ENCODE measurements around the gene TMOD3. TPM values are rescaled to one million over a fixed set of nuclear protein-coding genes. Genes with fewer than 3 reads are reported as not detected.
A peak's percentile ranks its signal among the peaks of the same experiment; 100 is the strongest.

The TMOD3 gene
- total RNA-seq, 2 donors from 2014 or later: 9.2 to 11.2 TPM

DNA sequence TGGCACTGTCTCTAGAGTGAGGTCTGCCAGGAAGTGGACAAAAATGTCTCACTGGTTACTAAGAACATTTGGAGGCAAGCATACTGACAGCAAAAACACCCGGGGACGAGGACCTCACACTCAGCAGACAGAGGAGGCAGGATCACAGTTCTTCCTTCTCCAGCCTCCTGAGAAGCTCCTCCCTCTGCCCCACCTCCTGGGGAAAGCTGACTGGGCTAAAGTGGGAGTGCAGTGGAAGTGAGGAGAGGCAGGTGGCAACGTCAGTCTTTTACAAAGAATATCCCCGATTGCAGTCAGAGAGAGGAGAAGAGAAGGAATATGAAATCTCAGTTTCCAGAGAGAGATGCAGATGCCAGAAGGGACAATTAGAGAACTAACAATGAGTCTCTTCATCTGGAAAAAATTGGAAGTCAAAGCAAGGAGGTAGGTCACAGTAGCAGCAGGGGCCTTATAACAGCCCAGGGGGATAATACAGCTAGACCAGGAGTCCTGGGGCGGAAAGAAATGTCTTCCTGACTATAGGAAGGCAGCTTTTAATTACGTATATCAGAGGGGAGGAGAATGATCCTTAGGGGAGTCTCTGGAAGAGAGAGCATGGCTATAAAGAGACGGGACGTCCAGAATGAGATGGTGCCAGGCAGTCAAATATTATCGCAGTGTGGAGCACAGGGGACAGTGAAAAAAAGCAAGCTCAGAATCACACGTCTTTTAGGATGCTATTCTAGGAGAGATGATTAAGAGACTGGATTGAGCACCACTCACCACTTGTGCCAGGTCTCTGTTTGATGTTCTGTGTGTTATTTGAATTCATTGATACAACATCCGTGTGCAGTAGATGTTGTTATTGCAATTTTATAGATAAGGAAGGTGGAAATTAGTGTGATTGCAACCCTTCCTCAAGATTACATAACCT, 95.0 kb downstream of the TMOD3 start:
- DNase-seq (peak in 1 of 4 donors; percentile 15), ATAC-seq (no peak)
- H3K36me3 ChIP-seq (replicated peaks in 1 of 2; ENCODE audit: insufficient read depth in 1 of 2, low read depth in 2 of 2): peaks cover 0 to 2% of the 10 kb centered on the region in 2 donors
- H3K9me3 ChIP-seq: no peaks in the 10 kb centered on the region
- intact Hi-C loops (cut with DNase I): no loop called here
- H3K27ac ChIP-seq: no peak overlapping the region
- H3K4me1 ChIP-seq: no peaks in the 10 kb centered on the region
- 69 to 75% methylated on average over 11 of the region's 11 CpGs for WGBS, 2 donors
- H3K4me3 ChIP-seq: no peak overlapping the region
- no peak for TF ChIP-seq POLR2A (IDR thresholded peaks at IDR 0.05)
- TF ChIP-seq, protein P1, sequence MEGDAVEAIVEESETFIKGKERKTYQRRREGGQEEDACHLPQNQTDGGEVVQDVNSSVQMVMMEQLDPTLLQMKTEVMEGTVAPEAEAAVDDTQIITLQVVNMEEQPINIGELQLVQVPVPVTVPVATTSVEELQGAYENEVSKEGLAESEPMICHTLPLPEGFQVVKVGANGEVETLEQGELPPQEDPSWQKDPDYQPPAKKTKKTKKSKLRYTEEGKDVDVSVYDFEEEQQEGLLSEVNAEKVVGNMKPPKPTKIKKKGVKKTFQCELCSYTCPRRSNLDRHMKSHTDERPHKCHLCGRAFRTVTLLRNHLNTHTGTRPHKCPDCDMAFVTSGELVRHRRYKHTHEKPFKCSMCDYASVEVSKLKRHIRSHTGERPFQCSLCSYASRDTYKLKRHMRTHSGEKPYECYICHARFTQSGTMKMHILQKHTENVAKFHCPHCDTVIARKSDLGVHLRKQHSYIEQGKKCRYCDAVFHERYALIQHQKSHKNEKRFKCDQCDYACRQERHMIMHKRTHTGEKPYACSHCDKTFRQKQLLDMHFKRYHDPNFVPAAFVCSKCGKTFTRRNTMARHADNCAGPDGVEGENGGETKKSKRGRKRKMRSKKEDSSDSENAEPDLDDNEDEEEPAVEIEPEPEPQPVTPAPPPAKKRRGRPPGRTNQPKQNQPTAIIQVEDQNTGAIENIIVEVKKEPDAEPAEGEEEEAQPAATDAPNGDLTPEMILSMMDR (IDR thresholded peaks at IDR 0.05): no peak
- H3K27me3 ChIP-seq: no peaks in the 10 kb centered on the region

DNA sequence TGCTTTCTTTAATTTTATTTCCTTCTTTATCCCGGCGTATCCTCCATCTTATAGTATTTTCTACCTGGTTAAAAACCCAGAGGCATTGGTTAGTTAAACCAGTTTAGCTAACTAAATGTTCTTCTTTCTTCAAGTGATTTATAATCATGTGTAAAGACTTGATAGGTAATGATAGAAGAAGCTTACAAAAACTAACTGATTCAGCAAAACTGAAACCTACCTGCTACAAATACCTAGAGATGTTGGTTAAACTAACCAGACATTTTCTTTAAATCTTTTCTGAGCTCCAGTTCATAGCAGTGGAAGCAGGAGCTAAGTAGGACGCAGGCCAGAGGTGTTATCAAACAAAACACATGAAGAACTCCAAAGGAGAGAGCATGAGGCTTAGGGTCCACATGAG, 97.4 kb downstream of the TMOD3 start:
- H3K36me3 ChIP-seq (replicated peaks in 1 of 2; ENCODE audit: insufficient read depth in 1 of 2, low read depth in 2 of 2): peaks cover 0 to 2% of the 10 kb centered on the region in 2 donors
- no peak overlapping the region for H3K4me3 ChIP-seq
- ATAC-seq: no peak

DNA sequence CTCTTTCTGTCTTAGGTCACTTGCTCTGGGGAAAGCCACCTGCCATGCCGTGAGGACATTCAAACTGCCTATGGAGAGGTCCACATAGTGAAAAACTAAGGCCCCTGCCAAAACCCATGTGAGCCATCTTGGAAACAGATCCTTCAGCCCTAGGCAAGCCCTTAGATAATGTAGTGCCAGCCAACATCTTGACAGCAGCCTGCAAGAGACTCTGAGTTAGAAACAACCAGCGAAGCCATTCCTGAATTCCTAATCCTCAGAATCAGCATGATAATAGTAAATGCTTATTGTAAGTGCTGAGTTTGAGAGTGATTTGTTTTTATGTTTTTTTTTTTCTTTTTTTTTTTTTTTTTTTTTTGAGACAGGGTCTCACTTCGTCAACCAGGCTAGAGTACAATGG, 101.6 kb downstream of the TMOD3 start:
- intact Hi-C loops (cut with DNase I): no loop called here
- no peak for ATAC-seq
- H3K27ac ChIP-seq: no peak overlapping the region
- H3K36me3 ChIP-seq (replicated peaks in 1 of 2; ENCODE audit: insufficient read depth in 1 of 2, low read depth in 2 of 2): no peaks in the 10 kb centered on the region
- no peak for DNase-seq
- 92 to 100% methylated on average over 2 to 3 of the region's 3 CpGs for WGBS, 2 donors
- no peak overlapping the region for H3K4me3 ChIP-seq
- H3K4me1 ChIP-seq: no peaks in the 10 kb centered on the region
- H3K9me3 ChIP-seq: no peaks in the 10 kb centered on the region
- H3K27me3 ChIP-seq: no peaks in the 10 kb centered on the region
- TF ChIP-seq, protein P1 (IDR thresholded peaks at IDR 0.05): no peak
- TF ChIP-seq POLR2A (IDR thresholded peaks at IDR 0.05): no peak

More for the DNA sequence above, 97.4 kb downstream of the TMOD3 start:
- no peak for DNase-seq
- Histone ChIP-seq H3K27me3 (no peaks in the 10 kb centered on the region), H3K9me3 (no peaks in the 10 kb centered on the region), H3K4me1 (no peaks in the 10 kb centered on the region), H3K27ac (no peak overlapping the region)
- 95 to 96% methylated on average over 3 of the region's 3 CpGs for WGBS, 2 donors
- intact Hi-C loops (cut with DNase I): no loop called here
- TF ChIP-seq, protein P1 (IDR thresholded peaks at IDR 0.05): no peak
- no peak for TF ChIP-seq POLR2A (IDR thresholded peaks at IDR 0.05)

DNA sequence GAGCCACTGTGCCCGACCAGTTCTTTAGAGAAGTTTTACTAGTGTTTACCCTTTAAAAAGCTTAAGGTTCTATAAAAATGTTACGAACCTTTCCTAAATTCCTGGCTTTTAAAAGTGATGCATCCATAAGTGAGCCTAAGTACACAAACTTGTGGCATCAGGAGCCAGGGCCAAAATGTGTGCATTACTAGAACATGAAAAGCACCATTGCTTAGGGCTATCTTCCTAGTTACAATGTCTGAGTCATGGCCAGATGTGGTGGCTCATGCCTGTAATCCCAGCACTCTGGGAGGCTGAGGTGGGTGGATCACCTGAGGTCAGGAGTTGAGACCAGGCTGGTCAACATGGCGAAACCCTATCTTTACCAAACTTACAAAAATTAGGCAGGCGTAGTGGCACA, 102.2 kb downstream of the TMOD3 start:
- H3K9me3 ChIP-seq: no peaks in the 10 kb centered on the region
- no peaks in the 10 kb centered on the region for H3K36me3 ChIP-seq (replicated peaks in 1 of 2; ENCODE audit: insufficient read depth in 1 of 2, low read depth in 2 of 2)
- no peak overlapping the region for H3K27ac ChIP-seq
- H3K4me1 ChIP-seq: no peaks in the 10 kb centered on the region
- DNase-seq (no peak), ATAC-seq (no peak)
- no peak overlapping the region for H3K4me3 ChIP-seq
- H3K27me3 ChIP-seq: no peaks in the 10 kb centered on the region
- TF ChIP-seq, protein P1 (IDR thresholded peaks at IDR 0.05): no peak
- WGBS, 2 donors: 93 to 95% methylated on average over 4 of the region's 4 CpGs
- intact Hi-C loops (cut with DNase I): no loop called here

DNA sequence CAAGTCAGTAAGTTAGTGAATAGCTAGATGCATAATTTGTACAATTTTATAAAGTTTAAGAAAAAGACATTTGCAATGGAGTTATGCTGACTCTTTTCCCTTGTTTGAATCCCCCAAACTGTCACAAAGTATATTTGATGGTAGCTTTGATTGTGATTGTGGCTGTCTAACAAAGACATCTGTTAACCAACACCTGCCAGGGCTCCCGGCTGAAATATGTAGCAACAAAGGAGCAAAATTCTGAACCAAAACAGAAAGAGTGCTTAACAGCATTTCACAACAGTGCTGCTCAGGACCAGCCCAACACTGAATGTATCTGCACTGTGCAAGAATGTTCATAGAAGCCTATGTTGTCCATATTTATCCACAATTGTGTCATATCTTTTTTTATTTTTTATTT, 102.7 kb downstream of the TMOD3 start:
- TF ChIP-seq, protein P1 (IDR thresholded peaks at IDR 0.05): no peak
- TF ChIP-seq POLR2A (IDR thresholded peaks at IDR 0.05): no peak
- H3K36me3 ChIP-seq (replicated peaks in 1 of 2; ENCODE audit: insufficient read depth in 1 of 2, low read depth in 2 of 2): no peaks in the 10 kb centered on the region
- 47 to 54% methylated on average over 1 of the region's 1 CpG for WGBS, 2 donors
- H3K4me3 ChIP-seq: no peak overlapping the region
- H3K27me3 ChIP-seq: no peaks in the 10 kb centered on the region
- H3K4me1 ChIP-seq: no peaks in the 10 kb centered on the region
- H3K9me3 ChIP-seq: no peaks in the 10 kb centered on the region
- intact Hi-C loops (cut with DNase I): no loop called here
- ATAC-seq: no peak
- DNase-seq: no peak
- no peak overlapping the region for H3K27ac ChIP-seq

Data from body of pancreas (tissue), 4 donors.